Spleen (tissue), 7 donors: Measurements from ENCODE around the gene NCAPD3.

ENCODE experiments used
- POLR2A ChIP-seq, 3 donors: fragments of 450-650 bp; IDR thresholded peaks; one replicate each; pipeline ENCODE4 v1.5.1; 2017; ENCODE audit warnings: antibody characterized with exemption in 3 of 3, mild to moderate bottlenecking in 1 of 3
- TF ChIP-seq, protein P1 (sequence below), 11 experiments: fragments of 200-600 bp in 7 of 11; fragments of 450-650 bp in 4 of 11; sonication (generic) in 4 of 11; IDR thresholded peaks in 8 of 11; conservative IDR thresholded peaks in 3 of 11; 1 replicate in 7 of 11; 2 replicates in 4 of 11; pipeline versions ENCODE4 v1.4.0 to v1.8.0; 2016 to 2021; ENCODE audit warnings: antibody characterized with exemption in 11 of 11, inconsistent platforms in 4 of 11, mild to moderate bottlenecking in 1 of 11
- donor health status: DM: no; HTN: no; CAD: no; lungs with moderate emphysema.
- donor health status: DM: no; HTN: no; CAD: no.
- donor health status: DM: no; HTN: no; CAD: no.

DNA sequence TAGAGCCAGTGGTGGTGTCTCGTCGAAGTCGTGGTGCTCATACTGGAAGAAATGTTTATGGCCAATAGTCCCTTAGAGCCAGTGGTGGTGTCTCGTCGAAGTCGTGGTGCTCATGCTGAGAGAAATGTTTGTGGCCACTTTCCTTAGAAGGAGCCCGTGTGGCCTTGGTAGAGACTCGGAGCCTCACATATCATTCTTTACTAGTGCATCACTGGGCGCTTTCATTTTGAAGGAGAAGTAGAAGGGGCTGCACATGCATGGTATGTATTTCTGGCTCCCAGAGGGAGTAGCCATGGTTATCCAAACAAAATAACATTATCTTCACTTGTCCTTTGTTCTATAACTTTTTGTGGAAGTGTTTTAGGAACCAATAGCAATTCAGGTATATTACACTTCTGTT lies 85.4 kb downstream of the NCAPD3 start:
- TF ChIP-seq, protein P1, sequence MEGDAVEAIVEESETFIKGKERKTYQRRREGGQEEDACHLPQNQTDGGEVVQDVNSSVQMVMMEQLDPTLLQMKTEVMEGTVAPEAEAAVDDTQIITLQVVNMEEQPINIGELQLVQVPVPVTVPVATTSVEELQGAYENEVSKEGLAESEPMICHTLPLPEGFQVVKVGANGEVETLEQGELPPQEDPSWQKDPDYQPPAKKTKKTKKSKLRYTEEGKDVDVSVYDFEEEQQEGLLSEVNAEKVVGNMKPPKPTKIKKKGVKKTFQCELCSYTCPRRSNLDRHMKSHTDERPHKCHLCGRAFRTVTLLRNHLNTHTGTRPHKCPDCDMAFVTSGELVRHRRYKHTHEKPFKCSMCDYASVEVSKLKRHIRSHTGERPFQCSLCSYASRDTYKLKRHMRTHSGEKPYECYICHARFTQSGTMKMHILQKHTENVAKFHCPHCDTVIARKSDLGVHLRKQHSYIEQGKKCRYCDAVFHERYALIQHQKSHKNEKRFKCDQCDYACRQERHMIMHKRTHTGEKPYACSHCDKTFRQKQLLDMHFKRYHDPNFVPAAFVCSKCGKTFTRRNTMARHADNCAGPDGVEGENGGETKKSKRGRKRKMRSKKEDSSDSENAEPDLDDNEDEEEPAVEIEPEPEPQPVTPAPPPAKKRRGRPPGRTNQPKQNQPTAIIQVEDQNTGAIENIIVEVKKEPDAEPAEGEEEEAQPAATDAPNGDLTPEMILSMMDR (IDR thresholded peaks at IDR 0.05 in 8 of 11, conservative IDR thresholded peaks at IDR 0.05 in 3 of 11), result no peak
- no peak for TF ChIP-seq POLR2A (IDR thresholded peaks at IDR 0.05)
